PFSK-1 (cell line): ENCODE measurements around the gene LCN6.

Source experiments
- FOXP2 ChIP-seq: optimal IDR thresholded peaks from 2 replicates; pipeline ENCODE3; 2011; ENCODE audit warnings: borderline replicate concordance, control low read depth, inconsistent platforms; ENCODE audit not compliant: insufficient read depth; ENCODE audit errors: extremely low read length, extremely low read depth
- POLR2AphosphoS5 ChIP-seq: IDR thresholded peaks from 2 replicates; pipeline ENCODE4 v1.6.1; 2012; ENCODE audit warnings: low read depth, mild to moderate bottlenecking, control low read depth, low read length, moderate library complexity
- TAF1 ChIP-seq: IDR thresholded peaks from 2 replicates; pipeline ENCODE4 v1.6.1; 2012; ENCODE audit warnings: low read length, control low read depth, borderline replicate concordance; ENCODE audit not compliant: insufficient read depth

DNA sequence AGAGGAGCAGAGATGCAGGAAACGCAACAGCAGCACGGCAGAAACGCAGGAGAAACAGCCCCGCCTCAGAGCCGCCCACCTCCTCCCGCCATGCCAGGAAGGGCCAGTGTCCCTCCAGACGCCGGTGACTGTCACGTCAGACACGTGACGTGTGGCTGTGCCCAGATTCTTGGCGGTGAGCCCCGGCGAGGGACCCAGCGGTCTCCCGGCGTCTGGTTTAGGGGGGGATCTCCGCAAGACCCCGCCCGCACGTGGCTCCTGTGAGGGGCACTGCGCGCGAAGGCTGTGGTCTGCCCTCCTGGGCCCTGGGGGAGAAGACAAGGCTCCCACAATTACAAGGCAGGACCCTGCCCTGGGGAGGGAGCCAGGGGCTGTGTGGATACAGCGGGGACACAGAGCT is 12.1 kb upstream of the LCN6 start:
- no peak for TF ChIP-seq POLR2AphosphoS5
- no peak for TF ChIP-seq FOXP2
- no peak for TF ChIP-seq TAF1
